ENCODE data around the gene MS4A6E.
"Not testable (repeated sequence)": the region's sequence is repeated elsewhere in the genome, so short reads cannot be mapped to it uniquely, and the experiment has no call there.

Gene MS4A6E

DNA sequence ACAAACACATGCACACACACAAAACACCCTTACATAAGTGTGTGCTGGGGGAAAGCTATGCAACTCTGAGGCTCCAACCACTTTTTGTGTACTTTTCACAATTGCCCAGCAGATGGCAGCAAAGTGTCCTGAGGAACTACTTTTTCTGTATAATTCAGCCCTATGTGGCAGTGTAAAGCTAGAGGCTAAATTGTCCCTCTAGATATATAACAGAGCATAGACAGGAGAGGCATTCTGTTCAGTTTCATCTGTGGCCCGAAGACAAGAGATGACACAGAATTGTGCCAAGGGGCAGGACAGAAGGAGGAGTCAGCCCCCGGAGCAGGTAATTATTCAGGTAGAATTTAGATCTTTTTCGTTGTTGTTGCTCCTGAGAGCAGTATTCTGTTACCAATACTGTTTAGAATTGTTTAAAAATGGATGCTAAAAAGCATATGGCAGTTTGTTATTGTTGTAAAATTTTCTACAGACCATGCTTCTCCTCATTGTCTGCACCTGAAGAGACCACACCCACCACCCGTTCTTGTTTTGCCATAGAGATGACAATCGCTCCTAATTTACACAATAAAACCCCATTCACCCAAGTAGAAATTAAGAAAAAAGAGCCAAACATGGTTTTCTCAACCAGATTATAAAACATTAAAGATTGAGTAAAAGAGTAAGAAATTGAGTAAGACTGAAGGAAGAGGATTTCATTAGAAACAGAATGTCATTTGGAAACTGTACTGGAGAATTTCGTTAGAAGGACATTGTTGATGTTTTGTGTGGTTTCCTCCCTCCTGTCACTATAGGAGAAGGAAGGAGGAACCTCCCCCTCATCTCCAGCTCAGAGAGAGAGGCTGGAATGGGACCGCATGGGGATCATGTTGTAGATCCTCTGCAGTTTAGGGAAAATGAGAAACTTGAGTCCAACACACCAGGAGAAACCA is 36.8 kb downstream of the MS4A6E start:
- TF ChIP-seq, protein P1, sequence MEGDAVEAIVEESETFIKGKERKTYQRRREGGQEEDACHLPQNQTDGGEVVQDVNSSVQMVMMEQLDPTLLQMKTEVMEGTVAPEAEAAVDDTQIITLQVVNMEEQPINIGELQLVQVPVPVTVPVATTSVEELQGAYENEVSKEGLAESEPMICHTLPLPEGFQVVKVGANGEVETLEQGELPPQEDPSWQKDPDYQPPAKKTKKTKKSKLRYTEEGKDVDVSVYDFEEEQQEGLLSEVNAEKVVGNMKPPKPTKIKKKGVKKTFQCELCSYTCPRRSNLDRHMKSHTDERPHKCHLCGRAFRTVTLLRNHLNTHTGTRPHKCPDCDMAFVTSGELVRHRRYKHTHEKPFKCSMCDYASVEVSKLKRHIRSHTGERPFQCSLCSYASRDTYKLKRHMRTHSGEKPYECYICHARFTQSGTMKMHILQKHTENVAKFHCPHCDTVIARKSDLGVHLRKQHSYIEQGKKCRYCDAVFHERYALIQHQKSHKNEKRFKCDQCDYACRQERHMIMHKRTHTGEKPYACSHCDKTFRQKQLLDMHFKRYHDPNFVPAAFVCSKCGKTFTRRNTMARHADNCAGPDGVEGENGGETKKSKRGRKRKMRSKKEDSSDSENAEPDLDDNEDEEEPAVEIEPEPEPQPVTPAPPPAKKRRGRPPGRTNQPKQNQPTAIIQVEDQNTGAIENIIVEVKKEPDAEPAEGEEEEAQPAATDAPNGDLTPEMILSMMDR (IDR thresholded peaks at IDR 0.05; ENCODE audit: insufficient read depth, low read length, poor library complexity, severe bottlenecking), result peak; percentile 60
- Histone ChIP-seq H3K4me3 (replicated peaks; ENCODE audit: low read depth, low read length) (peak overlapping the region; percentile 37; the same call in 1 of the 2 replicates), H3K36me3 (ENCODE audit: control insufficient read depth, insufficient read depth, low read length) (no peaks in the 10 kb centered on the region), H3K27me3 (replicated peaks; ENCODE audit: control insufficient read depth, insufficient read depth, low read length) (no peaks in the 10 kb centered on the region)
- DNase-seq (ENCODE audit: extremely low read depth, insufficient read length), result peak; percentile 46

DNA sequence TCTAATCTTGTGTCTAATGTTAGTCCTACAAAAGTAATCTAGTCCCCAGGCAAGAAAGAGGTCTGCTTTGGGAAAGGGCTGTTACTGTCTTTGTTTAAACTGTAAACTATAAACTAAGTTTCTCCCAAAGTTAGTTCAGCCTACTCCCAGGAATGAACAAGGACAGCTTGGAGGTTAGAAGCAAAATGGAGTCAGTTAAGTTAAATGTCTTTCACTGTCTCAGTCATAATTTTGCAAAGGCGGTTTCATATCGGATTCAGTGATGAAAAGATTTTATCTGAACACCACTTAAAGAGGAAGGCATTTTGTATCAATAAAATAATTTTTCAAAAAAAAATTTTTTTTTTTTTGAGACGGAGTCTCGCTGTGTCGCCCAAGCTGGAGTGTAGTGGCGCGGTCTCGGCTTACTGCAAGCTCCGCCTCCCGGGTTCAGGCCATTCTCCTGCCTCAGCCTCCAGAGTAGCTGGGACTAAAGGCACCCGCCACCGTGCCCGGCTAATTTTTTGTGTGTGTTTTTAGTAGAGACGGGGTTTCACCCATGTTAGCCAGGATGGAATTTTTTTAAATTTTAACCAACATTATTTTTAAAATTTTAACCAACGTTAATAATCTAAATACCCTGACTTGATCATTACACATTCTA is 39.3 kb downstream of the MS4A6E start:
- H3K27me3 ChIP-seq (replicated peaks; ENCODE audit: control insufficient read depth, insufficient read depth, low read length); H3K4me3 ChIP-seq (replicated peaks; ENCODE audit: low read depth, low read length); H3K36me3 ChIP-seq (ENCODE audit: control insufficient read depth, insufficient read depth, low read length); DNase-seq (ENCODE audit: extremely low read depth, insufficient read length): not testable (repeated sequence)

DNA sequence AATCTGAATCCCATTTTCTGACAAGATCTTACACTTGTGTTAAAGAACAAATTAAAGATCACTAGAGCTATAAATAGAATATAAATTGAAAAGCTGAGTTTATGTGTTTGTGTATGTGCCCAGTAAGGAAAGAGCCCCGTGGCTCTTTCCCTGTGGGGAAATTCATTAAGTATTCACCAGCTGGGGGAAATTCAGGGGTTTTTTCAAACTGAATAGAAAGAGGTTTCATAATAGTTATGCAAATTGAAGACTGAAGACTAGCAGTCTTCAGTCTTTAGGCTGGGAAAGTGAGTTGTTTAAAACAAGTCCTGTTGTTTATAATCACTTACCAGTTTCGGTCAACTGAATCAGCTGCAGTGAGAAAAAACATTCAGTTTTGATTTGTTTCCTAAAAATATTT is 40.0 kb downstream of the MS4A6E start:
- Histone ChIP-seq H3K27me3 (replicated peaks; ENCODE audit: control insufficient read depth, insufficient read depth, low read length) (no peaks in the 10 kb centered on the region), H3K36me3 (ENCODE audit: control insufficient read depth, insufficient read depth, low read length) (no peaks in the 10 kb centered on the region), H3K4me3 (replicated peaks; ENCODE audit: low read depth, low read length) (no peak overlapping the region)
- DNase-seq (ENCODE audit: extremely low read depth, insufficient read length), result peak; percentile 48
- TF ChIP-seq, protein P1 (IDR thresholded peaks at IDR 0.05; ENCODE audit: insufficient read depth, low read length, poor library complexity, severe bottlenecking), result no peak

DNA sequence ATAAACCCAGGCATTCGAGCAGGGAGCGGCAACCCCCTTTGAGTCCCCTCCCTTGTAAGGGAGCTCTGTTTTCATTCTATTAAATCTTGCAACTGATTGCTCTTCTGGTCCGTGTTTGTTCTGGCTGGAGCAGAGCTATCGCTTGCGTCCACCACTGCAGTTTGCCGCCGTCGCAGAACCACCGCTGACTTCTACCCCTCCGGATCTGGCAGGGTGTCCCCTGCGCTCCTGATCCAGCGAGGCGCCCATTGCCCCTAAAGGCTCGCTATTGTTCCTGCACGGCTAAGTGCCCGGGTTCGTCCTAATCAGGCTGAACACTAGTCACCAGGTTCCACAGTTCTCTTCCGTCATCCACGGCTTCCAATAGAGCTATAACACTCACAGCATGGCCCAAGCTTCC is 40.8 kb downstream of the MS4A6E start:
- H3K27me3 ChIP-seq (replicated peaks; ENCODE audit: control insufficient read depth, insufficient read depth, low read length), result no peaks in the 10 kb centered on the region
- TF ChIP-seq, protein P1 (IDR thresholded peaks at IDR 0.05; ENCODE audit: insufficient read depth, low read length, poor library complexity, severe bottlenecking), result no peak
- H3K36me3 ChIP-seq (ENCODE audit: control insufficient read depth, insufficient read depth, low read length), result no peaks in the 10 kb centered on the region
- no peak for DNase-seq (ENCODE audit: extremely low read depth, insufficient read length)
- no peak overlapping the region for H3K4me3 ChIP-seq (replicated peaks; ENCODE audit: low read depth, low read length)

DNA sequence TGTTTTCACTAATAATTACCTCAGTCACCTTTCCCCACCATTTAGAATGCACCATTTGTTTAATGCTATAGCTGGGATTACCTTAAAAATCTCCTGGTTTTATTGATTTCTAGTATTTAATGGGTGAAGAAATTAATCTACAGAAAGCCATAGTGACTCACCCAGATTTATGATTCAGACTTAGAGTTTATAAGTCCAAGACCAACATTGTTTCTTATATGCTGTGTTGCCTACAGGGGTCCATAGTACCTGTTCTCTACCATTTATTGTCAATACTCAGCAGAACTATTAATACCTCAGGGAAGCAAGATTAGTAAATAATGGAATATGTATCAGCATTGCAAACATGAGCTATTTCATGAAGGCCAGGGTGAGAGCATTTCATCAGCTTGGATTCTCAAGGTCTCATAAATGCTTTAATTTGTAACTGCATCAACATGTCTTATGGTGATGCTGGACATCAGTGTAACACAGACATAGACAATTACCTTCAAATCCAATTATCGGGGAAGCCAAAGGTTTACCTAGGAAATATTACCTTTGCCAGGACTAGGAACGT is 43.3 kb downstream of the MS4A6E start:
- H3K4me3 ChIP-seq (replicated peaks; ENCODE audit: low read depth, low read length), result no peak overlapping the region
- DNase-seq (ENCODE audit: extremely low read depth, insufficient read length), result no peak
- H3K27me3 ChIP-seq (replicated peaks; ENCODE audit: control insufficient read depth, insufficient read depth, low read length), result no peaks in the 10 kb centered on the region
- no peaks in the 10 kb centered on the region for H3K36me3 ChIP-seq (ENCODE audit: control insufficient read depth, insufficient read depth, low read length)
- TF ChIP-seq, protein P1 (IDR thresholded peaks at IDR 0.05; ENCODE audit: insufficient read depth, low read length, poor library complexity, severe bottlenecking), result no peak

DNA sequence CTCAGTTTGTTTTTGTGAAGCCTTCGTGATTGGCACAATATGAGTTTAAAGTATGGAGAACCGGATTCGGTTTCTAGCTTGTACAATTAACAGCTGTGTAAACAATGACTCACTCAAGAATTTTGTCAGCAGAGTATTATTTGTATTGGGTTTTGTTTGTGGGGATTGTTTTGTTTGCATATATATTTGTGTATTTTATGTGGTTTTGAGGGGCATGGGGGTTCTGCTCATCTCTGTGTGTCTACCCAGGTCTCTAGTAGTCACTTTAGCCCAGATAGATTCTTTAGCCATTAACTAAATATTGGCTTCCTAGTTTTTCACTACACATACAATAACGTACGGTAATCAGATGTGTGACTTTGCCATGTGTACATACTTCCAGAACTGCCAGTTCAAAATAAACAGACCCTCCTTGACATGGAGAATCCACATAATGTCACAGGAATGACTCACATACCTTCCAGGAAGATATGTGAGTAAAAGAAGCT is 43.8 kb downstream of the MS4A6E start:
- no peaks in the 10 kb centered on the region for H3K36me3 ChIP-seq (ENCODE audit: control insufficient read depth, insufficient read depth, low read length)
- H3K27me3 ChIP-seq (replicated peaks; ENCODE audit: control insufficient read depth, insufficient read depth, low read length), result no peaks in the 10 kb centered on the region
- no peak overlapping the region for H3K4me3 ChIP-seq (replicated peaks; ENCODE audit: low read depth, low read length)
- TF ChIP-seq, protein P1 (IDR thresholded peaks at IDR 0.05; ENCODE audit: insufficient read depth, low read length, poor library complexity, severe bottlenecking), result no peak
- DNase-seq (ENCODE audit: extremely low read depth, insufficient read length), result no peak

All from GM06990 (cell line).